ENCODE measurements around the gene RAB10. TPM values are rescaled to one million over a fixed set of nuclear protein-coding genes. Genes with fewer than 3 reads are reported as not detected.

The RAB10 gene
- total RNA-seq, 2 donors from 2014 or later: 73.9 to 80.8 TPM

DNA sequence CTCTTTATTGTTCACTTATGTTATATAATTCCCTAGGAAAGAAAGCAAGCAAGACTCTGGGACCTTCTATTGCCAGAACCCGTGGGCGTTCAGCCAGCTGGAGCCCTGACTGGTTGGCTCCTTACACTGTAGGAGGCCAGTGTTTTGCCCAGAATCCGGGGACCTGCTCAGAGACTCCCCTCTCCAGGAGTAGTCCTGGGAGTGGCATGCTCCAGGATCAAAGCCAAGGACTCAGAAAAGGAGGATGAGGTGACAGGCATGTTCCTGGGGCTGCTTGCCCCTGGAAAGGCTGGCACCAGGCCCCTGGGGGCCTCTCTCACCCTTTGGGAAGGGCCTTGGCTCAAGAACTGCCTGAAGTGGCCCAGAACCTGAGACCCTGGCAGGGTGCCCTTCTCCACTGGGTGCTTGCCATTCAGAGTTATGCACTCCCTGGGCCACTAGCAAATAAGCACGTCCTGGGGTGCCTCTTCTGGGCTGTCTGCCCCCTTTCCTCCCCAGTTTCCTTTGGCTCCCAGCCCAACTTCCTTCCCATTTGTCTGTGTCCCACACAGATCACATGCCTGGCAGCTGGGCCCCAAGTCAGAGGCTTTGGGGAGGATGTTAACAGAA, 32.0 kb upstream of the RAB10 start:
- Histone ChIP-seq H3K27me3 (replicated peaks; ENCODE audit: insufficient read depth) (no peaks in the 10 kb centered on the region), H3K9me3 (no peaks in the 10 kb centered on the region), H3K27ac (peak overlapping the region; percentile 57 to 76), H3K4me3 (peak overlapping the region; percentile 2), H3K36me3 (no peaks in the 10 kb centered on the region), H3K4me1 (ENCODE audit: control insufficient read depth in 1 of 2, low read depth in 2 of 2) (peaks cover 35 to 60% of the 10 kb centered on the region in 2 donors)
- peak; percentile 47 for DNase-seq (ENCODE audit: low spot score)
- ATAC-seq (ENCODE audit: insufficient number of reproducible peaks, low FRiP score, low read depth): no peak
- TF ChIP-seq, protein P1, sequence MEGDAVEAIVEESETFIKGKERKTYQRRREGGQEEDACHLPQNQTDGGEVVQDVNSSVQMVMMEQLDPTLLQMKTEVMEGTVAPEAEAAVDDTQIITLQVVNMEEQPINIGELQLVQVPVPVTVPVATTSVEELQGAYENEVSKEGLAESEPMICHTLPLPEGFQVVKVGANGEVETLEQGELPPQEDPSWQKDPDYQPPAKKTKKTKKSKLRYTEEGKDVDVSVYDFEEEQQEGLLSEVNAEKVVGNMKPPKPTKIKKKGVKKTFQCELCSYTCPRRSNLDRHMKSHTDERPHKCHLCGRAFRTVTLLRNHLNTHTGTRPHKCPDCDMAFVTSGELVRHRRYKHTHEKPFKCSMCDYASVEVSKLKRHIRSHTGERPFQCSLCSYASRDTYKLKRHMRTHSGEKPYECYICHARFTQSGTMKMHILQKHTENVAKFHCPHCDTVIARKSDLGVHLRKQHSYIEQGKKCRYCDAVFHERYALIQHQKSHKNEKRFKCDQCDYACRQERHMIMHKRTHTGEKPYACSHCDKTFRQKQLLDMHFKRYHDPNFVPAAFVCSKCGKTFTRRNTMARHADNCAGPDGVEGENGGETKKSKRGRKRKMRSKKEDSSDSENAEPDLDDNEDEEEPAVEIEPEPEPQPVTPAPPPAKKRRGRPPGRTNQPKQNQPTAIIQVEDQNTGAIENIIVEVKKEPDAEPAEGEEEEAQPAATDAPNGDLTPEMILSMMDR (IDR thresholded peaks at IDR 0.05): no peak

DNA sequence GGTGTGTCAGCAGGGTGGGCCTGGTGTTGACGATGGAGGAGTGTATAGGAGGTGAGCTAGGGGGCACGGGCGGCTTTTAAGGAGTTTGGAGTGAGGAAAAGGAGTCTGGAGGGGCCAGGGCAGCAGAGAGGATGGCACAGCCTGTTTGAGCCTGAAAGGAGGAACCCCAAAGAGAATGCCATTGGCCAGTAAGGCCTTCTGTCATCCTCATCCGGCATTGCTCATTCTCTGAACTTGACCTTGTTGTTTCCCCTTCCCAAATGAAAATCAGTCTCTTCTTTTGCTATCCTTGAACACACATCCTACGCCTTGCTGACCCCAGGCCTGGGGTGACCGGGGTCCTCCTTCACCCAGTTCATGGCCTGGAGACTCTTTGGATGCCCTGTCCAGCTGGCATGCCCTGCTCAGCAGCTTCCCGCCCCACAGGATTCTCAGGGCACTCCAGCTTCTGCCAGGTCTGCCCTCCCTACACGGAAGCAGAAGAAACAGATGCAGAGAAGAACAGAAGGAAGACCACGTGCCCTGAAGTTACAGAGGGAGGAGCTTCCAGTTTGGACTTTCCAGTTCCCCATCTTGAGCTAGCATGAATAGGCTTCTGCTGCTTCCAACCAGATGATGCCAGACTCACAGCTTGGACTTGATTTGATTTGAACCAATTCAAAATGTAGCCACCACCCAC, 31.1 kb upstream of the RAB10 start:
- no peaks in the 10 kb centered on the region for H3K36me3 ChIP-seq
- H3K27me3 ChIP-seq (replicated peaks; ENCODE audit: insufficient read depth): no peaks in the 10 kb centered on the region
- TF ChIP-seq, protein P1 (IDR thresholded peaks at IDR 0.05): no peak
- H3K4me1 ChIP-seq (ENCODE audit: control insufficient read depth in 1 of 2, low read depth in 2 of 2): peaks cover 31 to 54% of the 10 kb centered on the region in 2 donors
- ATAC-seq (ENCODE audit: insufficient number of reproducible peaks, low FRiP score, low read depth) (no peak), DNase-seq (ENCODE audit: low spot score) (no peak)
- no peak overlapping the region for H3K4me3 ChIP-seq
- H3K9me3 ChIP-seq: no peaks in the 10 kb centered on the region
- peak overlapping the region; percentile 50 to 57 for H3K27ac ChIP-seq

DNA sequence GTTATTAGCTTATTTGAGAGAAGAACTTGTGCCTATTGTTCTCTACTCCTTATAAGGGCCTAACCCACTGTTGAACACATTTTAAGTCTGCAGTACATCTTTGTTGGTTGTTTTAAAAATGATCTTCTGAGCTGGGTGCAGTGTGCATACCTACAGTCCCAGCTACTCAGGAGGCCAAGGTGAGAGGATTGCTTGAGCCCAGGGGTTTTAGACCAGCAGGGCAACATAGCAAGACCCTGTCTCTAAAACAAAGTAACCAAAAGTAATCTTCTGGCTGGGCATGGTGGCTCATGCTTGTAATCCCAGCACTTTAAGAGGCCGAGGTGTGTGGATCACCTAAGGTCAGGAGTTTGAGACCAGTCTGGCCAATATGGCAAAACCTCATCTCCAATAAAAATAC, 25.8 kb upstream of the RAB10 start:
- Histone ChIP-seq H3K4me1 (ENCODE audit: control insufficient read depth in 1 of 2, low read depth in 2 of 2) (peaks cover 0 to 13% of the 10 kb centered on the region in 2 donors), H3K27ac (no peak overlapping the region)
- DNase-seq (ENCODE audit: low spot score): no peak

DNA sequence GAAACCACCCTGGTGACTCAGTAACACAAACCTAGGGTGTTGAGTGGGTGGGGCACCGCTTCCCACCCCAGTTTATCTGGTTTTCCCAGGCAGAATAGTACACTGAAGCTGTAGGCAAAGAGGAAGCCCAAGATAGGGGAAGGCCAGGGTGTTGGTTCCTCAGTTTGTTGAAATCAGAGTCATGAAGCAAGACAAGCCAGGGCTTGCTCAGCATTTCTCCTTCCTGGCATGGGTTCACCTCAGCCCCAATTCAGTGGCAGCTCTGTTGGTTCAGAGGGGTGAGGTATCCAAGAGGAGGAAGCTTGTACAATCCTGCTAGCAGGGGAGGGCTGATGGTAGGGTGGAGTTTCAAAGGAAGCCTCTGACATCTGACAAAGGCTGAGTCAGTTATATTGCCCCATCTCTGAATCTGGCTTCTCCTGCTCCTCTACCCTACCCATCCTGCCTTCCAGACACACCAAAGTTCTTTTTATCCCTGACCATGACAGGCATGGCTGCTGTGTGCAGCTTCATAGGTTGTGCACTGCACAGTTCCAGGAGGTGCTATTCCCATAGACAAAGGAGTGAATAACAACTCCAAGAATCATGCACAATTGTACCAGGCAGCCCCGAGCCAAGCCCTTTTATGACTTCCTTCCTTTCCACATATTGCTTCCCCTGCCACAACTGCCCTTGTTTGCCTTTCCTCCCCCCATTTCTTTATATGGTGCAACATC, 24.9 kb upstream of the RAB10 start:
- peaks cover 0 to 12% of the 10 kb centered on the region in 2 donors for H3K4me1 ChIP-seq (ENCODE audit: control insufficient read depth in 1 of 2, low read depth in 2 of 2)
- no peak overlapping the region for H3K4me3 ChIP-seq
- TF ChIP-seq, protein P1 (IDR thresholded peaks at IDR 0.05): no peak
- no peaks in the 10 kb centered on the region for H3K27me3 ChIP-seq (replicated peaks; ENCODE audit: insufficient read depth)
- no peak for ATAC-seq (ENCODE audit: insufficient number of reproducible peaks, low FRiP score, low read depth)
- no peaks in the 10 kb centered on the region for H3K9me3 ChIP-seq
- no peaks in the 10 kb centered on the region for H3K36me3 ChIP-seq
- H3K27ac ChIP-seq: no peak overlapping the region
- no peak for DNase-seq (ENCODE audit: low spot score)

More for the DNA sequence above, 25.8 kb upstream of the RAB10 start:
- Histone ChIP-seq H3K4me3 (no peak overlapping the region), H3K27me3 (replicated peaks; ENCODE audit: insufficient read depth) (no peaks in the 10 kb centered on the region), H3K9me3 (no peaks in the 10 kb centered on the region), H3K36me3 (no peaks in the 10 kb centered on the region)
- TF ChIP-seq, protein P1 (IDR thresholded peaks at IDR 0.05): no peak
- no peak for ATAC-seq (ENCODE audit: insufficient number of reproducible peaks, low FRiP score, low read depth)

DNA sequence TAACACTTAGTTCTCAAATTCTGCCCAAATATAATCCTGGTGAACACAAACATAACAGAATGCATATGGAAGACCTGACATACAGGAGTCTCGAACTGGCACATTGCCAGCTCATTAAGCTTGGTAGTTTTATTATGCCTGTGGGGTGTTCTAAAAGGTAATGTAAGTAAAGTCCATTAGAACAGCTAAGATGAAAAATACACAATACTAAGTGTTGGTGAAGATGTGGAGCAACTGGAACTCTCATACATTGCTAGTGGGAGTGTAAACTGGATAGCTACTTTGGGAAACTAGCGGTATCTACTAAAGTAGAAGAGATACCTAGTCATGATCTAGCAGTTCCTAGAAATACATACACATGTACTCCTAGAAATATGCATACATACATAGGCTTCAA, 24.3 kb upstream of the RAB10 start:
- no peaks in the 10 kb centered on the region for H3K9me3 ChIP-seq
- TF ChIP-seq, protein P1 (IDR thresholded peaks at IDR 0.05): no peak
- H3K4me1 ChIP-seq (ENCODE audit: control insufficient read depth in 1 of 2, low read depth in 2 of 2): peaks cover 0 to 12% of the 10 kb centered on the region in 2 donors
- no peaks in the 10 kb centered on the region for H3K27me3 ChIP-seq (replicated peaks; ENCODE audit: insufficient read depth)
- no peak for DNase-seq (ENCODE audit: low spot score)
- no peak for ATAC-seq (ENCODE audit: insufficient number of reproducible peaks, low FRiP score, low read depth)
- H3K36me3 ChIP-seq: no peaks in the 10 kb centered on the region
- H3K27ac ChIP-seq: no peak overlapping the region
- no peak overlapping the region for H3K4me3 ChIP-seq
